K562 (cell line): ENCODE measurements around the gene HPCAL1. TPM values are rescaled to one million over a fixed set of nuclear protein-coding genes. Genes with fewer than 3 reads are reported as not detected.

Experiments
- ATAC-seq: fragments of 200-7000 bp; cut with Tn5 transposase; 3 replicates; pipeline ENCODE4 v1.9.1; 2020; ENCODE audit warnings: moderate library complexity
- BruUV-seq: library from RNA; stranded (reverse); fragments of 400-500 nt; replicated peaks from 2 replicates; lab custom pipeline; 2021; lab: Mats Ljungman, UMichigan
- CTCF ChIA-PET: fragments of 300-600 bp; formaldehyde crosslinking; extraction: SDS; loops from one replicate; lab custom pipeline; 2021; ENCODE audit warnings: low intra/inter-chr PET ratio; lab: Yijun Ruan, JAX
- POLR2A ChIA-PET: fragments of 300-600, 350-650 bp; sonication (Branson Sonifier 250); formaldehyde crosslinking; extraction: SDS; loops from one replicate; lab custom pipeline; 2021; ENCODE audit warnings: antibody characterized with exemption, inconsistent platforms; lab: Yijun Ruan, JAX
- DNase-seq, 4 experiments: peaks; one replicate each; pipeline versions ENCODE4 v3.0.0 to v3.0.0-alpha.2; 2011 to 2018; ENCODE audit warnings: low spot score in 3 of 4, mixed read lengths in 3 of 4; ENCODE audit errors: extremely low read depth in 1 of 4
- FAIRE-seq: peaks from 2 replicates; lab custom pipeline; 2011; peaks lifted over from hg19 to GRCh38; lab: Jason Lieb, UNC
- H2AFZ ChIP-seq: 2 replicates; pipeline ENCODE4 v1.6.0; 2011; ENCODE audit warnings: low read depth, low read length, control low read depth, inconsistent platforms
- H3K27ac ChIP-seq: fragments of 200-600 bp; 3 replicates; pipeline ENCODE4 v1.8.0; 2011; ENCODE audit warnings: low read depth, mild to moderate bottlenecking, control low read depth, inconsistent platforms, low read length, moderate library complexity, mixed read lengths; ENCODE audit errors: extremely low read depth
- H3K27me3 ChIP-seq, 2 experiments: fragments of 300-600 bp in 1 of 2; 2 replicates in 1 of 2; 3 replicates in 1 of 2; pipeline versions ENCODE4 v1.6.0 to v1.8.0; 2011; ENCODE audit warnings: inconsistent platforms in 2 of 2, low read length in 2 of 2, mild to moderate bottlenecking in 1 of 2, mixed read lengths in 1 of 2, moderate library complexity in 1 of 2; ENCODE audit not compliant: control insufficient read depth in 2 of 2, insufficient read depth in 2 of 2
- H3K36me3 ChIP-seq: fragments of 300-600 bp; 3 replicates; pipeline ENCODE4 v1.8.0; 2011; ENCODE audit warnings: mild to moderate bottlenecking, low read length, inconsistent platforms; ENCODE audit not compliant: control insufficient read depth, insufficient read depth
- H3K4me1 ChIP-seq, 2 experiments: fragments of 200-600 bp in 1 of 2; replicated peaks in 1 of 2; 2 replicates in 1 of 2; 3 replicates in 1 of 2; pipeline versions ENCODE4 v1.5.1 to v1.8.0; 2011; ENCODE audit warnings: inconsistent platforms in 2 of 2, low read length in 2 of 2, mild to moderate bottlenecking in 1 of 2, mixed read lengths in 1 of 2, moderate library complexity in 1 of 2; ENCODE audit not compliant: control insufficient read depth in 2 of 2, insufficient read depth in 2 of 2
- H3K4me2 ChIP-seq: 2 replicates; pipeline ENCODE4 v1.6.1; 2011; ENCODE audit warnings: low read length, control low read depth, inconsistent platforms, mixed read lengths; ENCODE audit not compliant: insufficient read depth
- H3K4me3 ChIP-seq: fragments of 200-600 bp; sonication (generic), shearing (Covaris generic); 2 replicates; pipeline ENCODE4 v1.5.1; 2016; ENCODE audit warnings: control low read depth, inconsistent platforms
- H3K79me2 ChIP-seq: fragments of 200-600 bp; 3 replicates; pipeline ENCODE4 v1.8.0; 2011; ENCODE audit warnings: low read length, inconsistent platforms; ENCODE audit not compliant: control insufficient read depth, insufficient read depth
- H3K9ac ChIP-seq, 2 experiments: 2 replicates each; pipeline versions ENCODE4 v1.6.0 to v1.6.1; 2011; ENCODE audit warnings: low read depth in 2 of 2, low read length in 2 of 2, control low read depth in 1 of 2, inconsistent platforms in 1 of 2, mild to moderate bottlenecking in 1 of 2, mixed read lengths in 1 of 2; ENCODE audit not compliant: insufficient read depth in 1 of 2
- H3K9me1 ChIP-seq: one replicate; pipeline ENCODE4 v1.6.0; 2011; ENCODE audit warnings: inconsistent platforms, mild to moderate bottlenecking, low read length, moderate library complexity; ENCODE audit not compliant: control insufficient read depth, insufficient read depth
- H3K9me3 ChIP-seq: replicated peaks from 2 replicates; pipeline ENCODE4 v1.5.1; 2011; ENCODE audit warnings: low read depth, low read length, inconsistent platforms; ENCODE audit not compliant: control insufficient read depth, insufficient read depth
- H4K20me1 ChIP-seq: replicated peaks from 2 replicates; pipeline ENCODE4 v1.6.1; 2011; ENCODE audit warnings: low read length, inconsistent platforms, mixed read lengths; ENCODE audit not compliant: control insufficient read depth, insufficient read depth
- ASH1L ChIP-seq: fragments of 450-650 bp; IDR thresholded peaks from 2 replicates; pipeline ENCODE4 v1.6.1; 2018; ENCODE audit warnings: borderline replicate concordance, mild to moderate bottlenecking, low read depth; ENCODE audit not compliant: partially characterized antibody
- DACH1 ChIP-seq: fragments of 450-650 bp; IDR thresholded peaks from 2 replicates; pipeline ENCODE4 v1.6.1; 2018; ENCODE audit not compliant: partially characterized antibody
- POLR2G ChIP-seq: fragments of 200-400 bp; formaldehyde crosslinking; IDR thresholded peaks from 2 replicates; pipeline ENCODE4 v1.6.1; 2017; ENCODE audit warnings: low read depth, mild to moderate bottlenecking, antibody characterized with exemption, low read length, moderate library complexity
- SREBF2 ChIP-seq: sonication (generic); formaldehyde crosslinking; IDR thresholded peaks from 2 replicates; pipeline ENCODE4 v1.4.0; 2020; ENCODE audit warnings: mild to moderate bottlenecking, missing genetic modification reagents
- ZKSCAN1 ChIP-seq: fragments of 150-350 bp; IDR thresholded peaks from 2 replicates; pipeline ENCODE4 v1.6.1; 2016; ENCODE audit warnings: low read depth, low read length
- WGBS: fragments of 100-300 bp; shearing (Covaris generic); methylation state at CpG from one replicate; pipeline ENCODE4 v1.1.6; 2016; ENCODE audit warnings: low coverage, mixed read lengths; ENCODE audit not compliant: insufficient coverage; ENCODE audit errors: missing lambda C conversion rate; 5-methylcytosine and 5-hydroxymethylcytosine counted together
- in situ Hi-C: fragments of 300-500 bp; cut with MboI; formaldehyde crosslinking; loops from 4 replicates; pipeline ENCODE4 v1.15.0; 2018; ENCODE audit warnings: inconsistent platforms, mixed read lengths
- intact Hi-C: fragments of 100-400 bp; cut with micrococcal nuclease; formaldehyde crosslinking; loops from 2 replicates; pipeline ENCODE4 v1.14.2; 2022
- polyA plus RNA-seq, 8 experiments: library from polyadenylated mRNA; depleted of rRNA in 4 of 8; stranded (reverse) in 5 of 8; unstranded in 3 of 8; fragments of >200 nt; fragmentation: Nextera tagmentation in 2 of 8; fragmentation: Illumina TruSeq in 1 of 8; extraction: Ambion mirVana in 2 of 8; extraction: Trizol in 1 of 8; gene quantifications; 2 replicates each; pipeline versions ENCODE4 v1.2.1 to v1.2.3, GENCODE V29; 2011 to 2014; ENCODE audit warnings: inconsistent platforms in 1 of 8, missing spikeins in 1 of 8
- total RNA-seq, 7 experiments: library from RNA; depleted of rRNA in 6 of 7; stranded (reverse); fragments of >200 nt in 6 of 7; fragmentation: Illumina TruSeq in 2 of 7; extraction: Trizol in 2 of 7; gene quantifications; 2 replicates each; pipeline versions ENCODE4 v1.2.1 to v1.2.3, GENCODE V29; 2011 to 2021; ENCODE audit warnings: low replicate concordance in 1 of 7

Gene HPCAL1
- total and polyA plus RNA-seq, 9 of the 15 experiments (the other 6 are each of a cell fraction or from before 2014, with no cell fraction given), result 2.7 to 65.5 (median 23.9) TPM

GRCh38 chr2:10396464-10396863 is 93.8 kb downstream of the HPCAL1 start (continued):
- 0 out of 2 replicates have a peak, but pooled peaks have one; percentile 15 for TF ChIP-seq POLR2G

GRCh38 chr2:10397297-10397875 is 94.7 kb downstream of the HPCAL1 start:
- Histone ChIP-seq H3K4me3 (no peak overlapping the region), H3K27me3 (no peaks in the 10 kb centered on the region), H3K9me3 (0 out of 2 replicates have a peak, but pooled peaks cover 1% of the 10 kb centered on the region), H3K27ac (no peak overlapping the region; the same call in 2 of the 3 replicates), H3K79me2 (peaks cover 30% of the 10 kb centered on the region), H3K9ac (no peak overlapping the region), H3K4me1 (peaks cover 17 to 30% of the 10 kb centered on the region in 2 experiments), H4K20me1 (peaks cover 16% of the 10 kb centered on the region), H3K36me3 (peaks cover 21% of the 10 kb centered on the region; the same call in 2 of the 3 replicates), H2AFZ (no peak overlapping the region), H3K4me2 (no peak overlapping the region), H3K9me1 (peaks cover 8% of the 10 kb centered on the region)
- TF ChIP-seq DACH1 (no peak), ZKSCAN1 (no peak), ASH1L (no peak), SREBF2 (CRISPR knock-in tag) (no peak)
- FAIRE-seq (no peak), DNase-seq (no peak), ATAC-seq (no peak)
- in situ Hi-C loops, result no loop called here
- intact Hi-C loops, result no loop called here
- no TSS peak for BruUV-seq
- ChIA-PET CTCF (no interaction called here), POLR2A (interaction anchor here (0.7 to 1.0 kb wide), 2 partner anchors 17 to 1012 kb away, joined by 3 to 4 read pairs; no protein-coding TSS in a partner anchor)
- 92% methylated on average over 16 of the region's 16 CpGs for WGBS
